HUES64 (cell line): ENCODE results near the gene PARD3B.

Experiments
- H3K27ac ChIP-seq: 2 replicates; pipeline ENCODE4 v1.7.0; 2013; ENCODE audit warnings: low read depth, low read length, inconsistent platforms
- H3K27me3 ChIP-seq: 2 replicates; pipeline ENCODE4 v1.6.1; 2013; ENCODE audit warnings: mild to moderate bottlenecking, low read length; ENCODE audit not compliant: insufficient read depth
- H3K36me3 ChIP-seq: 2 replicates; pipeline ENCODE4 v1.6.1; 2013; ENCODE audit warnings: mild to moderate bottlenecking, low read length; ENCODE audit not compliant: insufficient read depth
- H3K4me1 ChIP-seq: 2 replicates; pipeline ENCODE4 v1.6.1; 2013; ENCODE audit warnings: mild to moderate bottlenecking, low read length, moderate library complexity; ENCODE audit not compliant: insufficient read depth
- H3K4me3 ChIP-seq: 2 replicates; pipeline ENCODE4 v1.5.1; 2013; ENCODE audit warnings: mild to moderate bottlenecking, low read length, moderate library complexity
- H3K9ac ChIP-seq: 2 replicates; pipeline ENCODE4 v1.6.1; 2013; ENCODE audit warnings: mild to moderate bottlenecking, low read depth, low read length
- H3K9me3 ChIP-seq: 2 replicates; pipeline ENCODE4 v1.6.1; 2013; ENCODE audit warnings: low read depth, low read length; ENCODE audit not compliant: insufficient read depth
- WGBS: fragments of 150-250, 120-280 bp; methylation state at CpG from one replicate; pipeline ENCODE4 v1.1.7; 2013; ENCODE audit warnings: missing lambda C conversion rate; 5-methylcytosine and 5-hydroxymethylcytosine counted together

Gene PARD3B

DNA sequence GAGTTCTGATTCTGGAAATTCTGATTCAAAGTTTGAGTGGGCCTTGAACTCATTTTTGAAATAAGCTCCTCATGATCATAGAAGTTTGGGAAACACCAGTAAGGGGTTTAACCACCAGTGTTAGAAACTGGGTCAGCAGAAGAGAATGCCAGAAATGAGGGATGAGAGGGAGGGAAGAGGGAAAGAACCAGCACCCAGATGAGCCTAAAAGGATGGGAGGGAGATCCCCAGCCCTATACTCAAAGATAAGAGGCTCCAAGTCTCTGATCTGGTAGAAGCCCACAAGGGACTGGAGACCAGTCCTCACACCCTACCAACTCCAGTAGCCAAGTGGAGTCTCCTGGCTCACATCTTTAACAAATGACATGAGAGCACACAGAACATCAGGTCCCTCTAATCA lies 832.0 kb downstream of the PARD3B start:
- H3K27me3 ChIP-seq = no peaks in the 10 kb centered on the region
- no peak overlapping the region for H3K9ac ChIP-seq
- H3K36me3 ChIP-seq = no peaks in the 10 kb centered on the region
- H3K4me1 ChIP-seq = no peaks in the 10 kb centered on the region
- H3K9me3 ChIP-seq = no peaks in the 10 kb centered on the region
- H3K27ac ChIP-seq = no peak overlapping the region
- H3K4me3 ChIP-seq = no peak overlapping the region

DNA sequence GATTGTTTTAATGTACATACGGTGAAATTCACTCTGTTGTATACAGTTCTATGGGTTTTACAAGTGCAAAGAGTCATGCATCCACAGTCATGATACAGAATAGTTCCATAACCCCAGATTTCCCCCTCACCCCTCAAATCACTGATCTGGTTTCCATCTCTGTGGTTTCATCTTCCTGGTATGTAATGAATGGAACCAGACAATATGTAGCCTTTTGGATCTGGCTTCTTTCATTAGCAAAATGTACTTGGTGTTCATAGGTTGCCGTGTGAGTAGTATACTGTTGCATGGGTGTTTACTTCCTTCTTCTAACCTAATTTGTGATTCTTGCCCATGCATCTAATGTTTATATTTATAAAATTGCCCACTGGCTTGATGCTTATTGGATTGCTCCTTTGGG lies 838.3 kb downstream of the PARD3B start:
- H3K27me3 ChIP-seq = no peaks in the 10 kb centered on the region
- H3K27ac ChIP-seq = no peak overlapping the region
- no peaks in the 10 kb centered on the region for H3K4me1 ChIP-seq

DNA sequence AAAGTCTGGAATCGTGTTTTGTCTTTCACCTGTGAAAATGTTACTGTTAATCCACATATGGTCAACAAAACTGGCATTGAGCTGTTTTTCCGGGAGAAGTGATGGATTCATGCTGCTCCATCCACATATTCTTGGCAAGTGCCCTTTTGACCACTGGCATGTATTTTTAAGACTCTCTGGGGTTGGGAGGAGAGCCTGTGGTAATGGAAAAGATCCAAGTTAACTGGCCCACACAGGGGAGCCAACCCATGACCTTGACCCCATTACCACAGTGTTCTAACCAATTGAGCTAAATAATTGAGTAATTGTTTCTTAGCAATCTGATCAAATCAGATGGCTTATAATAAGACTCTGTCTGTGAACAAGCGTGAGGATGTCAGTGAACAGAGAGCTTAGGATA lies 840.8 kb downstream of the PARD3B start:
- Histone ChIP-seq H3K36me3 (no peaks in the 10 kb centered on the region), H3K27me3 (no peaks in the 10 kb centered on the region), H3K9me3 (no peaks in the 10 kb centered on the region), H3K4me1 (peaks cover 8% of the 10 kb centered on the region; the same call in 1 of the 2 replicates), H3K4me3 (no peak overlapping the region), H3K9ac (no peak overlapping the region), H3K27ac (no peak overlapping the region)
- 93% methylated on average over 3 of the region's 3 CpGs for WGBS

More for the DNA sequence above, 838.3 kb downstream of the PARD3B start:
- 93% methylated on average over 2 of the region's 2 CpGs for WGBS
- Histone ChIP-seq H3K4me3 (no peak overlapping the region), H3K9ac (no peak overlapping the region), H3K9me3 (no peaks in the 10 kb centered on the region), H3K36me3 (no peaks in the 10 kb centered on the region)

DNA sequence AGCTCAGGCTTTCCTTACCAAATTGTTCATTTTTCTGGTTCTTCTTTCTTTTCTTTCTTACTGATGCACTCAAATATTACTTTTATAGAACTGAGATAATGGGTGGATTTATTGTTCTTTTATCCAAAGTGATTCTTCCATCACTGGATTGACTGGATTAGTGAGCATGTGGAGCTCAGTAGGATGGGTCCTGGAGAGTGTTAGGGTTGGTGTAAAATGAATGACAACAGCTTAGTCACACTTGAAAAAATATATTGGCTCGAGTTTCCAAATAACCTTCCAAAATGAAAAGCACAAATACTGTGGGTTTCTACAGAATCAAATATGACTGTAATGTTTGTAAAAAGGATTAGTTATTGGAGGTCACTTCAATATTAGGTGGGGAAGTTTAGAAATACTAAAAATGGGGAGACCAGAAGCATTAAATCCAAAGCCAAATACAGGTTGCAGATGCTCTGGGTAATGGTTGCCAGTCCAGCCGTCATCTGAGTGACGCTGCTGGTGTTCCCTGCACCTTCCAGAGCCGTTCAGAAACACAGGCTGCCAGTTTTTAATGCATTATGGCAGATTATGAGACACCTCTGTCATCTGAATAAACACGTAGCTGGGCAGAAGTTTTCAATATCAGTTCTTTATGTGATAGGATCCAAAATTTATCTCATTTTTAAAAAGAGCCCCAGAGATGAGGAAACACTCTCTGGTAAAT lies 842.2 kb downstream of the PARD3B start:
- Histone ChIP-seq H3K27ac (no peak overlapping the region), H3K36me3 (no peaks in the 10 kb centered on the region), H3K4me3 (no peak overlapping the region), H3K9me3 (no peaks in the 10 kb centered on the region), H3K27me3 (no peaks in the 10 kb centered on the region), H3K4me1 (peaks cover 16% of the 10 kb centered on the region; the same call in 1 of the 2 replicates), H3K9ac (no peak overlapping the region)
- 97% methylated on average over 5 of the region's 5 CpGs for WGBS

DNA sequence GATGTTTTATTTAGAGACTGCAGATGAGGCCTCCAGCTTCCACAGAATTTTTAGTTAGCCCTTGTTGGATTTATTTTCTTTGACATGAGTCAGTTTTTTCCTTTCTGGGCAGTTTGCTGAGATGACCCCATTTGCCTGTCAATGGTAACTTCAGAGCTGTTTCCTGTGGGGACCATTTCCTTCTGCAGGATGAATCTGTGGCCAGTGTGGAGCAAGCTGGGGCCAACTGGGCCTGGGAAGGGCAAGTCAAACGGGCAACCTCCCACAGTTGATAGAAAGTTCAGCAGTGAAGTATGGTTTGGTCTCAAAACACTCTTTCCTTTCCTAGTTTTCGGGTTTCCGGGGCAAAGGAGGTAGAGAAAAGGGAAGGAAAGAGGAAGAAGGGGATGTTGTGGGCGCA lies 845.6 kb downstream of the PARD3B start:
- WGBS = 86% methylated on average over 4 of the region's 4 CpGs
- H3K4me3 ChIP-seq = no peak overlapping the region
- H3K36me3 ChIP-seq = no peaks in the 10 kb centered on the region
- no peaks in the 10 kb centered on the region for H3K27me3 ChIP-seq
- no peaks in the 10 kb centered on the region for H3K9me3 ChIP-seq
- H3K9ac ChIP-seq = no peak overlapping the region
- no peak overlapping the region for H3K27ac ChIP-seq
- H3K4me1 ChIP-seq = peaks cover 16% of the 10 kb centered on the region; the same call in 1 of the 2 replicates

DNA sequence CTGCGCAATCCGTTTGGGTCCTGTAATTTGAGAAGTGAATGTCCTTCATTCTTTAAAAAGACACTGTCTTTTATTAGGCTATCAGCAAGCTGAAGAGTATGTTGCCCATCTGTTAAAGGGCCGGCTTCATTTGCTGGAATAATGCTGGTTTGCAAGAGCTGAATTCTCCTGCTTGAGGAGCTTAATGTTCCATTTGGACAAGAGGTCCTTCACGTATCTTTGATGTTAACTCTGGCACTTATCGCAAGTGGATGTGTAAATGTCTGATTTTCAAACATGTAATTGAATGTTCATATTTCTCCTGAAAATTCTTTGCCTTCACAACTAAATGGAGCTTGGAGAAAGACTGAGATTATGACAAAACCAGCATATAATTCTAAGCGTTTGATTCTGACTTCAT lies 856.2 kb downstream of the PARD3B start:
- H3K4me3 ChIP-seq = no peak overlapping the region
- H3K9me3 ChIP-seq = no peaks in the 10 kb centered on the region
- H3K27ac ChIP-seq = no peak overlapping the region
- 95% methylated on average over 6 of the region's 6 CpGs for WGBS
- H3K4me1 ChIP-seq = no peaks in the 10 kb centered on the region; the same call in 1 of the 2 replicates
- no peaks in the 10 kb centered on the region for H3K27me3 ChIP-seq
- H3K36me3 ChIP-seq = no peaks in the 10 kb centered on the region
- no peak overlapping the region for H3K9ac ChIP-seq

DNA sequence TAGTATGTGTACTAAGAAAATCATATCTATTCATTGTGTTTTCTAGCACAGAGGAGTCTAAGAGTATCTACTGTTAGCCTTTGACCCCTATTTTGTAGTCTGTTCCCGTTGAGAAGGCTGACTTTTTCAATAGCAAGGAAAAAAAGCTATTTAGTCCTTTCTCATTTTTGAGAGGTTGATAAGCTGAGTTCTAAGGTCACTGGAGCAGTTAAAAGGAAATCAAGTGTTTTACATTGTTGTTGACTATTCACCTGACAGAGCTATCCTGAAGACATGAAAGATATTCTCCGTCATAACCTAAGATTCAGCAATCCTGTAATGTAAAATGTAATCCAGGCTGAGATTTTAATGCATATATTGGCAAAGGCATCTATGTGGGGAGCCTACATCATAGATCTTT lies 856.7 kb downstream of the PARD3B start:
- Histone ChIP-seq H3K4me1 (no peaks in the 10 kb centered on the region; the same call in 1 of the 2 replicates), H3K36me3 (no peaks in the 10 kb centered on the region), H3K27ac (no peak overlapping the region), H3K4me3 (no peak overlapping the region), H3K9me3 (no peaks in the 10 kb centered on the region), H3K9ac (no peak overlapping the region), H3K27me3 (no peaks in the 10 kb centered on the region)
- 93% methylated on average over 2 of the region's 2 CpGs for WGBS

DNA sequence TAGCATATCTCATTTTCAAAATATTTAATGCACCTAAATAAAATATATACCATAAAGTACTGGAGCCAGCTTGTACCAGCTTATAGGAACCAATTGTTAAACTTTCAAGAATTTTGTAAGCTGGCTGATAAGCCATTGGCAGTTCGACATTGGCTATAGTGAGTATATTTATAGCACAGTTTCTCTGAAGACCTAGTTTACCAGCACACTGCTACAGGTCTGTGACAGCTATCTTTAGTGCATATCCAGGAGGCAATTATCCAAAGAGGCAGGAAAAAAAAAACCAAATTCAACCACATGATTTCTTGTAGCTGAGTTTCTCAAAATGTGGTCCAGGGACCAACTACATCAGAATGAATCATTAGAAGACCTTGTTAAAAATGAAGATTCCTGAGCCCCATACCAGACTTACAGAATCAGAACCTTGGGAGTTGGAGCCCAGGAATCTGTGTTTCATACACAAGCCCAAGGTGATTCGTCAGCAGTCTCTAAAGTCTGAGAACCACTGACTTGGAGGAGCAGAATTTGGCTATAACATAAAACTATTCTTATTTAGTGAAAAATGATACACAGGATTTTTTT lies 858.1 kb downstream of the PARD3B start:
- Histone ChIP-seq H3K4me1 (no peaks in the 10 kb centered on the region), H3K4me3 (no peak overlapping the region), H3K9me3 (no peaks in the 10 kb centered on the region), H3K36me3 (no peaks in the 10 kb centered on the region), H3K27me3 (no peaks in the 10 kb centered on the region), H3K27ac (no peak overlapping the region), H3K9ac (no peak overlapping the region)
- 100% methylated on average over 2 of the region's 2 CpGs for WGBS

DNA sequence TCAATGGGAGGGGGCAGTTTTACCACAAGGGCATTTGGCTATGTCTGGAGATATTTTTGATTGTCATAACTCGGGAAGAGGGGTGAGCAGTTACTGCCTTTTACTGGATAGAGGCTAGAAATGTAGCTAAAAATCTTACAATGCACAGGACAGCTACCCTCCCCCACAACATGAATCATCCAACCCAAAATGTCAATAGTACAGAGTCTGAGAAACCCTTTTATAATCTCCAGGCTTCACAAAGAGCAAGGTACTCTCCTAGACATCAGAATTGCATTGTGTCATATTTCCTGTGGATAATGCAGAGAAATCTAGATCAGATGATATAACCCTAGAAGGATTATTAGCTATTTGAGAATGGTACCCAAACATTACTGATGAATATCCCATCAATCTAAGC lies 859.9 kb downstream of the PARD3B start:
- 100% methylated on average over 1 of the region's 1 CpG for WGBS
- Histone ChIP-seq H3K36me3 (no peaks in the 10 kb centered on the region), H3K9ac (no peak overlapping the region), H3K9me3 (no peaks in the 10 kb centered on the region), H3K27me3 (no peaks in the 10 kb centered on the region), H3K4me3 (no peak overlapping the region), H3K4me1 (no peaks in the 10 kb centered on the region), H3K27ac (no peak overlapping the region)

DNA sequence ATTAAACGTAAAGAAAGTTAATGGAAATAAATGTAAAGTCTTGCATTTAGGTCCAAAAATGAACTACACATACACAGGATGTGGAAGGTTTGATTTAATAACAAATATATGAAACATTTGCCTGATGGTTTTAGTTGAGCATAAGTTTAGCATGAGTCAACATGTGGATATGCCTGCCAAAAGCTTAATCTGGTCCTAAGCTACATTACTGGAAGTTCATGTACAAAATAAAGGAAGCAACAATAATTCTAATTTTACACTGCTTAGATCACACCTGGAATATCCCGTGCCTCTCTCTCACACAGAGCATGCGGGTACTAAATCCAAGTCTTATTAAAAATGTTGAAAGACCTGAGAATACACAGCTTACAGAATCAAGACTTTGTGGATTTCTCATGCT lies 860.5 kb downstream of the PARD3B start:
- H3K9ac ChIP-seq = no peak overlapping the region

DNA sequence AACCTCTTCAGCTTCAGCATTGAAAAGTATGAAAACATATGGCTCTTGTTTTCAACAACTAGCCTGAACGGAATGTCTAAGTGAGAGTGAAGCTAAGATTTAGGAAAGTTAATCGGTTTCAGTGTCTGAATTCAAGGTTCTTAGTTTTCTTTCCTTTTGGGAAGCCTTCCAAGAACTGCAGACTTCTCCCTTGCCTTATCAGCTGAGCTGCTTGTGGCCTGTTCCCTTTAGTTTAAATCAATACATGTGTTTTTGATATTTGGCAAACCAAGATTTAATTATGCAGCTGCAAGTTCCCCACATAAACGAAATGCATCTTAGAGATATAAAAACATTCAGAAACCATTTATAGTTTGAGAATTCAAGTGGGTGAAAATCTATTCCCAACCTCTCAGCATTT lies 862.7 kb downstream of the PARD3B start:
- H3K9me3 ChIP-seq = no peaks in the 10 kb centered on the region
- 93% methylated on average over 2 of the region's 3 CpGs for WGBS
- H3K9ac ChIP-seq = no peak overlapping the region
- no peaks in the 10 kb centered on the region for H3K36me3 ChIP-seq
- H3K27me3 ChIP-seq = no peaks in the 10 kb centered on the region
- H3K4me3 ChIP-seq = no peak overlapping the region
- no peaks in the 10 kb centered on the region for H3K4me1 ChIP-seq
- H3K27ac ChIP-seq = no peak overlapping the region

More for the DNA sequence above, 860.5 kb downstream of the PARD3B start:
- 95% methylated on average over 3 of the region's 3 CpGs for WGBS
- Histone ChIP-seq H3K9me3 (no peaks in the 10 kb centered on the region), H3K4me3 (no peak overlapping the region), H3K27me3 (no peaks in the 10 kb centered on the region), H3K27ac (no peak overlapping the region), H3K36me3 (no peaks in the 10 kb centered on the region), H3K4me1 (no peaks in the 10 kb centered on the region)
